ENCODE measurements around the gene CACNG3. TPM values are rescaled to one million over a fixed set of nuclear protein-coding genes. Genes with fewer than 3 reads are reported as not detected.

The CACNG3 gene
- total and polyA plus RNA-seq, 2 of the 4 experiments (the other 2 are of a cell fraction), result not detected

GRCh38 chr16:24279982-24280515 is 23.9 kb downstream of the CACNG3 start:
- BruUV-seq (replicated peaks), result no TSS peak
- Histone ChIP-seq H3K9ac (ENCODE audit: low read depth, low read length) (no peak overlapping the region), H2BK120ac (ENCODE audit: low read depth, low read length) (no peak overlapping the region), H2BK5ac (ENCODE audit: low read depth, low read length, poor library complexity, severe bottlenecking) (no peak overlapping the region), H3K4me3 (ENCODE audit: insufficient read depth, low read depth, low read length) (no peak overlapping the region), H2AK5ac (ENCODE audit: low read depth, low read length) (no peak overlapping the region), H3K79me1 (ENCODE audit: low read depth in 1 of 2, low read length in 2 of 2) (no peaks in the 10 kb centered on the region), H4K91ac (ENCODE audit: insufficient read depth, low read depth, low read length) (no peak overlapping the region), H2BK20ac (ENCODE audit: low read depth, low read length) (no peak overlapping the region), H2AFZ (replicated peaks; ENCODE audit: low read length, poor library complexity) (no peak overlapping the region), H3K4me1 (ENCODE audit: control insufficient read depth, insufficient read depth, low read length) (no peaks in the 10 kb centered on the region), H2AK9ac (replicated peaks; ENCODE audit: low read depth, low read length, poor library complexity) (no peak overlapping the region), H2BK15ac (ENCODE audit: low read depth, low read length) (no peak overlapping the region), H3K56ac (ENCODE audit: extremely low read depth, insufficient read depth, low read length) (no peak overlapping the region), H3K36me3 (ENCODE audit: control insufficient read depth, insufficient read depth, low read length) (no peaks in the 10 kb centered on the region), H4K5ac (ENCODE audit: low read depth, low read length) (no peak overlapping the region), H3K23ac (ENCODE audit: low read depth, low read length) (no peak overlapping the region), H3K4ac (ENCODE audit: low read depth, low read length) (no peak overlapping the region), H3K18ac (ENCODE audit: low read depth, low read length) (no peak overlapping the region), H3K27ac (ENCODE audit: insufficient read depth, low read length) (no peak overlapping the region), H3K9me3 (ENCODE audit: control insufficient read depth, insufficient read depth, low read length) (no peaks in the 10 kb centered on the region), H4K8ac (ENCODE audit: low read depth in 2 of 2, low read length in 2 of 2) (no peak overlapping the region), H3K4me2 (ENCODE audit: low read depth, low read length) (no peak overlapping the region), H3K14ac (replicated peaks; ENCODE audit: low read depth, low read length) (no peak overlapping the region), H3K27me3 (ENCODE audit: control insufficient read depth, insufficient read depth, low read length) (no peaks in the 10 kb centered on the region), H4K20me1 (ENCODE audit: insufficient read depth, low read length) (no peaks in the 10 kb centered on the region), H3K9me1 (ENCODE audit: insufficient read depth, low read length) (no peaks in the 10 kb centered on the region)
- no peak for ATAC-seq (ENCODE audit: low read depth)
- TF ChIP-seq RAD21 (IDR thresholded peaks at IDR 0.05; ENCODE audit: low read length) (no peak), RCOR1 (IDR thresholded peaks at IDR 0.05; ENCODE audit: insufficient replicate concordance, low read length) (no peak), CEBPB (IDR thresholded peaks at IDR 0.05; ENCODE audit: low read depth, low read length) (no peak), POLR2A (IDR thresholded peaks at IDR 0.05; ENCODE audit: low read depth, low read length) (no peak), MAFK (IDR thresholded peaks at IDR 0.05; ENCODE audit: low read depth, low read length) (no peak), BHLHE40 (IDR thresholded peaks at IDR 0.05; ENCODE audit: low read depth, low read length) (no peak), MXI1 (IDR thresholded peaks at IDR 0.05; ENCODE audit: borderline replicate concordance, low read depth, low read length) (no peak), FOS (IDR thresholded peaks at IDR 0.05; ENCODE audit: low read depth, low read length) (no peak), RFX5 (IDR thresholded peaks at IDR 0.05; ENCODE audit: low read depth, low read length) (no peak), CHD1 (IDR thresholded peaks at IDR 0.05; ENCODE audit: low read depth, low read length) (no peak)
- intact Hi-C loops (cut with micrococcal nuclease) (no loop called here), dilution Hi-C loops (cut with HindIII; ENCODE audit: low sequenced_read_pairs, unreplicated experiment) (no loop called here), in situ Hi-C loops (cut with MboI; ENCODE audit: low sequenced_read_pairs) (no loop called here)
- no CpG with 5 or more reads among the region's 8 CpGs for WGBS, 2 experiments (ENCODE audit: extremely low coverage in 2 of 2, insufficient read length in 1 of 2)
- DNase-seq, result no peak
- ChIA-PET POLR2A (ENCODE audit: unreplicated experiment) (no interaction called here), CTCF (interaction anchor here (0.9 kb wide), 1 partner anchor 9 kb away, joined by 3 read pairs; no protein-coding TSS in a partner anchor)
